ENCODE data around the gene ITGA3.

- TF ChIP-seq CTCF (IDR thresholded peaks at IDR 0.05; ENCODE audit: low read depth, low read length) (no peak), POLR2A (IDR thresholded peaks at IDR 0.05; ENCODE audit: extremely low read depth, insufficient read length) (no peak), MAX (IDR thresholded peaks at IDR 0.05; ENCODE audit: low read depth, low read length) (no peak)
Measured at GRCh38 chr17:50108556-50108955, 52.6 kb downstream of the ITGA3 start.

Measured in NB4 (cell line).